HCT116 (cell line): ENCODE measurements around the gene TTLL11. TPM values are rescaled to one million over a fixed set of nuclear protein-coding genes. Genes with fewer than 3 reads are reported as not detected.

Source experiments
- ATAC-seq: fragments of 200-7000 bp; cut with Tn5 transposase; 2 replicates; pipeline ENCODE4 v1.9.1; 2020; ENCODE audit warnings: mild to moderate bottlenecking, moderate library complexity
- BruUV-seq: library from RNA; stranded (reverse); fragments of 400-500 nt; replicated peaks from 2 replicates; lab custom pipeline; 2021; lab: Mats Ljungman, UMichigan
- CTCF ChIA-PET: fragments of 300-600 bp; sonication (Branson Sonifier 250); formaldehyde crosslinking; loops from one replicate; lab custom pipeline; 2021; ENCODE audit warnings: antibody characterized with exemption; lab: Charles Lee
- POLR2A ChIA-PET: fragments of 300-600, 350-600 bp; sonication (Branson Sonifier 250); formaldehyde crosslinking; loops from one replicate; lab custom pipeline; 2021; ENCODE audit warnings: antibody characterized with exemption; lab: Charles Lee
- RAD21 ChIA-PET, 2 experiments: fragments of 300-600 bp; sonication (Branson Sonifier 250); formaldehyde crosslinking; loops; one replicate each; lab custom pipeline; 2023; ENCODE audit warnings: low total read pairs in 2 of 2; ENCODE audit not compliant: uncharacterized antibody in 2 of 2, unreplicated experiment in 2 of 2, low non-redundant PET in 1 of 2; lab: Charles Lee
- DNase-seq: peaks from one replicate; pipeline ENCODE4 v3.0.0-alpha.2; 2010; ENCODE audit warnings: low read depth, low spot score
- H2AFZ ChIP-seq: fragments of 200-600 bp; shearing (Covaris generic), sonication (generic); 2 replicates; pipeline ENCODE4 v1.6.1; 2017; ENCODE audit warnings: low read depth, mixed run types, mixed read lengths, antibody characterized with exemption, low read length; ENCODE audit not compliant: poor library complexity, severe bottlenecking
- H3K27ac ChIP-seq: 2 replicates; pipeline ENCODE4 v1.5.1; 2012; ENCODE audit warnings: low read depth, low read length
- H3K27me3 ChIP-seq: fragments of 200-600 bp; sonication (generic); 2 replicates; pipeline ENCODE4 v1.6.1; 2016; ENCODE audit warnings: mixed run types, low read length, mixed read lengths; ENCODE audit not compliant: insufficient read depth
- H3K36me3 ChIP-seq, 2 experiments: fragments of 200-500 bp in 1 of 2; fragments of 200-600 bp in 1 of 2; sonication (Bioruptor generic) in 1 of 2; sonication (generic) in 1 of 2; 2 replicates each; pipeline versions ENCODE4 v1.5.1 to v1.6.1; 2014 to 2016; ENCODE audit warnings: low read length in 2 of 2, inconsistent platforms in 1 of 2, mixed read lengths in 1 of 2, mixed run types in 1 of 2; ENCODE audit not compliant: insufficient read depth in 2 of 2, control insufficient read depth in 1 of 2
- H3K4me1 ChIP-seq, 2 experiments: fragments of 200-600 bp in 1 of 2; sonication (generic) in 1 of 2; 2 replicates each; pipeline versions ENCODE4 v1.5.1 to v1.6.1; 2012 to 2017; ENCODE audit warnings: low read length in 2 of 2, inconsistent platforms in 1 of 2, mild to moderate bottlenecking in 1 of 2, mixed read lengths in 1 of 2, mixed run types in 1 of 2, moderate library complexity in 1 of 2; ENCODE audit not compliant: insufficient read depth in 2 of 2, control insufficient read depth in 1 of 2
- H3K4me2 ChIP-seq: fragments of 200-600 bp; sonication (generic); 2 replicates; pipeline ENCODE4 v1.6.1; 2017; ENCODE audit warnings: mixed run types, low read length, mixed read lengths
- H3K4me3 ChIP-seq, 2 experiments: fragments of 200-600 bp in 1 of 2; sonication (generic) in 1 of 2; replicated peaks in 1 of 2; 2 replicates each; pipeline ENCODE4 v1.5.1; 2011 to 2016; ENCODE audit warnings: low read length in 2 of 2, control low read depth in 1 of 2, low read depth in 1 of 2, mild to moderate bottlenecking in 1 of 2, mixed read lengths in 1 of 2, mixed run types in 1 of 2
- H3K79me2 ChIP-seq: fragments of 200-600 bp; sonication (generic); 2 replicates; pipeline ENCODE4 v1.6.1; 2017; ENCODE audit warnings: mild to moderate bottlenecking, mixed run types, low read length, moderate library complexity, mixed read lengths; ENCODE audit not compliant: insufficient read depth
- H3K9ac ChIP-seq: fragments of 200-600 bp; sonication (generic); 2 replicates; pipeline ENCODE4 v1.6.1; 2016; ENCODE audit warnings: low read length, mixed read lengths
- H3K9me2 ChIP-seq: fragments of 200-600 bp; sonication (generic), shearing (Covaris generic); 2 replicates; pipeline ENCODE4 v1.6.1; 2017; ENCODE audit warnings: mixed run types, mild to moderate bottlenecking, moderate library complexity; ENCODE audit not compliant: insufficient read depth
- H3K9me3 ChIP-seq, 2 experiments: fragments of 200-500 bp in 1 of 2; fragments of 200-600 bp in 1 of 2; sonication (Bioruptor generic) in 1 of 2; sonication (generic) in 1 of 2; 2 replicates each; pipeline ENCODE4 v1.6.1; 2014 to 2017; ENCODE audit warnings: low read length in 2 of 2, mixed read lengths in 2 of 2, inconsistent platforms in 1 of 2, low read depth in 1 of 2, mild to moderate bottlenecking in 1 of 2, mixed run types in 1 of 2, moderate library complexity in 1 of 2; ENCODE audit not compliant: control insufficient read depth in 1 of 2, insufficient read depth in 1 of 2
- H4K20me1 ChIP-seq: fragments of 200-600 bp; sonication (generic), shearing (Covaris generic); 2 replicates; pipeline ENCODE4 v1.6.1; 2017; ENCODE audit warnings: mixed run types, mild to moderate bottlenecking, moderate library complexity; ENCODE audit not compliant: insufficient read depth
- ATF3 ChIP-seq: IDR thresholded peaks from 2 replicates; pipeline ENCODE4 v1.6.1; 2012
- CBX3 ChIP-seq: IDR thresholded peaks from 2 replicates; pipeline ENCODE4 v1.6.1; 2012; ENCODE audit warnings: low read depth
- CTCF ChIP-seq, 3 experiments: fragments of 200-600 bp in 1 of 3; sonication (generic) in 1 of 3; IDR thresholded peaks in 2 of 3; conservative IDR thresholded peaks in 1 of 3; 2 replicates each; pipeline ENCODE4 v1.5.1; 2012 to 2017; ENCODE audit warnings: low read depth in 2 of 3, low read length in 2 of 3, antibody characterized with exemption in 1 of 3, borderline replicate concordance in 1 of 3, control low read depth in 1 of 3, mild to moderate bottlenecking in 1 of 3, mixed read lengths in 1 of 3, mixed run types in 1 of 3, moderate library complexity in 1 of 3; ENCODE audit not compliant: insufficient read depth in 1 of 3
- EZH2phosphoT487 ChIP-seq: fragments of 200-600 bp; IDR thresholded peaks from 2 replicates; pipeline ENCODE4 v1.6.1; 2018; ENCODE audit warnings: antibody characterized with exemption, borderline replicate concordance
- FOSL1 ChIP-seq: IDR thresholded peaks from 2 replicates; pipeline ENCODE4 v1.6.1; 2012; ENCODE audit warnings: low read depth
- JUND ChIP-seq: IDR thresholded peaks from 2 replicates; pipeline ENCODE4 v1.6.1; 2012
- MAX ChIP-seq: IDR thresholded peaks from 2 replicates; pipeline ENCODE4 v1.6.1; 2012
- POLR2A ChIP-seq: IDR thresholded peaks from 2 replicates; pipeline ENCODE4 v1.7.0; 2011; ENCODE audit warnings: borderline replicate concordance; ENCODE audit not compliant: insufficient read depth, insufficient read length; ENCODE audit errors: extremely low read depth
- POLR2AphosphoS5 ChIP-seq: IDR thresholded peaks from 2 replicates; pipeline ENCODE4 v1.6.1; 2011; ENCODE audit warnings: mild to moderate bottlenecking, low read depth, low read length, moderate library complexity
- RAD21 ChIP-seq: IDR thresholded peaks from 2 replicates; pipeline ENCODE4 v1.6.1; 2012; ENCODE audit warnings: low read depth, mild to moderate bottlenecking
- REST ChIP-seq: IDR thresholded peaks from 2 replicates; pipeline ENCODE4 v1.6.1; 2012; ENCODE audit warnings: low read depth
- SIN3A ChIP-seq: IDR thresholded peaks from 2 replicates; pipeline ENCODE4 v1.6.1; 2012; ENCODE audit warnings: low read depth
- SP1 ChIP-seq: IDR thresholded peaks from 2 replicates; pipeline ENCODE4 v1.6.1; 2012; ENCODE audit warnings: low read depth
- SRF ChIP-seq: IDR thresholded peaks from 2 replicates; pipeline ENCODE4 v1.6.1; 2012; ENCODE audit warnings: low read depth
- TCF7L2 ChIP-seq: IDR thresholded peaks from 2 replicates; pipeline ENCODE4 v1.7.0; 2011; ENCODE audit warnings: borderline replicate concordance, inconsistent platforms; ENCODE audit not compliant: insufficient read depth, insufficient read length; ENCODE audit errors: extremely low read depth
- ZBTB33 ChIP-seq: IDR thresholded peaks from 2 replicates; pipeline ENCODE4 v1.6.1; 2011; ENCODE audit warnings: mild to moderate bottlenecking, low read length, moderate library complexity; ENCODE audit not compliant: insufficient replicate concordance; ENCODE audit errors: extremely low read depth
- ZNF274 ChIP-seq: fragments of 200-500 bp; sonication (Bioruptor generic); IDR thresholded peaks from 2 replicates; pipeline ENCODE4 v1.6.1; 2014; ENCODE audit warnings: mild to moderate bottlenecking, low read depth, low read length, inconsistent platforms
- intact Hi-C: fragments of 100-400 bp; cut with micrococcal nuclease; formaldehyde crosslinking; loops from 2 replicates; pipeline ENCODE4 v1.10.0; 2022
- total RNA-seq: library from RNA; stranded (reverse); gene quantifications from one replicate; pipeline ENCODE4 v1.2.1, GENCODE V29; 2021; ENCODE audit not compliant: unreplicated experiment

The TTLL11 gene
- total RNA-seq, 1 experiment from 2014 or later = 2.2 TPM

- TF ChIP-seq TCF7L2 = no peak
- TF ChIP-seq MAX = no peak
- no peak for TF ChIP-seq CTCF (IDR thresholded peaks at IDR 0.05 in 2 of 3, conservative IDR thresholded peaks at IDR 0.05 in 1 of 3; ENCODE audit: borderline replicate concordance in 1 of 3, insufficient read depth in 1 of 3, low read depth in 2 of 3, low read length in 2 of 3)
- TF ChIP-seq SIN3A = no peak
- no peak for TF ChIP-seq SP1
- no peak for TF ChIP-seq SRF
- TF ChIP-seq POLR2A = no peak
- TF ChIP-seq ATF3 = no peak
- no peak for TF ChIP-seq ZBTB33
- no peak for TF ChIP-seq JUND
- TF ChIP-seq REST = no peak
- TF ChIP-seq RAD21 = no peak
- no peak for TF ChIP-seq EZH2phosphoT487
- no peak for TF ChIP-seq ZNF274
- no peak for TF ChIP-seq CBX3
- no peak for TF ChIP-seq POLR2AphosphoS5
- TF ChIP-seq FOSL1 = no peak
- Histone ChIP-seq H4K20me1 (no peaks in the 10 kb centered on the region), H3K9me2 (no peaks in the 10 kb centered on the region), H3K27ac (no peak overlapping the region), H3K4me2 (no peak overlapping the region), H3K27me3 (no peaks in the 10 kb centered on the region), H3K9me3 (no peaks in the 10 kb centered on the region), H2AFZ (no peak overlapping the region), H3K36me3 (no peaks in the 10 kb centered on the region), H3K4me3 (no peak overlapping the region), H3K79me2 (no peaks in the 10 kb centered on the region), H3K9ac (no peak overlapping the region), H3K4me1 (no peaks in the 10 kb centered on the region)
- RAD21 ChIA-PET = no interaction called here
- POLR2A ChIA-PET = no interaction called here
- CTCF ChIA-PET = no interaction called here
- ATAC-seq (no peak), DNase-seq (no peak)
- no TSS peak for BruUV-seq
- intact Hi-C loops = no loop called here
Observed at GRCh38 chr9:122075135-122076030, 17.7 kb downstream of the TTLL11 start.
